ENCODE data around the gene EFNB3. TPM values are rescaled to one million over a fixed set of nuclear protein-coding genes. Genes with fewer than 3 reads are reported as not detected.

EFNB3 gene
- total and polyA plus RNA-seq, 7 donors: 0.09 to 0.37 (median 0.12) TPM; not detected in 2

DNA sequence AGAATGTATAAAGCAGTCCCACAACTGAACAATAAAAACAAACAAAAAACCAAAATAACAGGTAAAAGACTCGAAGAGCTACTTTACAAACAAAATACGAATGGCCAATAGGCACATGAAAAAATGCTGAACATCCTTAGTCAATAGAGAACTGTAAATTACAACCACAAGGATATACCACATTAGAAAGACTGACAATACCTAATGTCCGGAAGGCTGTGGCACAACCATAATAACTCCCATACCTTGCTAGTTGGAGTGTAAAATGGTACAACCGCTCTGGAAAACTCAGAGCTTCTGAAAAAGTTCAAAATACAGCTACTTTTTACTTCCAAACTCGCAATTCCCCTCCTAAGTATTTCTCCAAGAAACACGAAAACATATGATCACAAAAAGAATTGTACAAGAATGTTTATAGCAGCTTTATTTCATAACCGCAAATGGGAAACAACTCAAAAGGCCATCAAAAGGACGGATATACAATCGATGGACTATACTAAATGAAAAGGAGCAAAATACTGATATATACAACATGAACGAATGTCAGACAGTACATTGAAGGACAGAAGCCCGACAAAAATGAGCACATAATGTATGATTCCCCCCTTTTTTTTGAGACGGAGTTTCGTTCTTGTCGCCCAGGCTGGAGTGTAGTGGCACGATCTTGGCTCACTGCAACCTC lies 20.0 kb upstream of the EFNB3 start:
- peaks cover 29% of the 10 kb centered on the region for H3K4me1 ChIP-seq
- intact Hi-C loops (cut with DNase I): loop anchor here (2.0 to 10.0 kb wide), 4 partner anchors 54 to 250 kb away; partner anchors contain the start of genes FGF11 (in 1 of the 2), MPDU1 (in 1 of the 2), SAT2 (in 1 of the 2) and SHBG (in 1 of the 2)
- peak overlapping the region; percentile 88 for H3K4me3 ChIP-seq
- 56 to 58% (median 58%) methylated on average over 15 of the region's 15 CpGs for WGBS, 3 donors
- no peaks in the 10 kb centered on the region for H3K27me3 ChIP-seq (ENCODE audit: insufficient read depth in 3 of 3, low read length in 2 of 3)
- no peaks in the 10 kb centered on the region for H3K9me3 ChIP-seq
- H3K27ac ChIP-seq: peak overlapping the region; percentile 98
- ATAC-seq (no peak), DNase-seq (no peak)
- TF ChIP-seq, protein P1, sequence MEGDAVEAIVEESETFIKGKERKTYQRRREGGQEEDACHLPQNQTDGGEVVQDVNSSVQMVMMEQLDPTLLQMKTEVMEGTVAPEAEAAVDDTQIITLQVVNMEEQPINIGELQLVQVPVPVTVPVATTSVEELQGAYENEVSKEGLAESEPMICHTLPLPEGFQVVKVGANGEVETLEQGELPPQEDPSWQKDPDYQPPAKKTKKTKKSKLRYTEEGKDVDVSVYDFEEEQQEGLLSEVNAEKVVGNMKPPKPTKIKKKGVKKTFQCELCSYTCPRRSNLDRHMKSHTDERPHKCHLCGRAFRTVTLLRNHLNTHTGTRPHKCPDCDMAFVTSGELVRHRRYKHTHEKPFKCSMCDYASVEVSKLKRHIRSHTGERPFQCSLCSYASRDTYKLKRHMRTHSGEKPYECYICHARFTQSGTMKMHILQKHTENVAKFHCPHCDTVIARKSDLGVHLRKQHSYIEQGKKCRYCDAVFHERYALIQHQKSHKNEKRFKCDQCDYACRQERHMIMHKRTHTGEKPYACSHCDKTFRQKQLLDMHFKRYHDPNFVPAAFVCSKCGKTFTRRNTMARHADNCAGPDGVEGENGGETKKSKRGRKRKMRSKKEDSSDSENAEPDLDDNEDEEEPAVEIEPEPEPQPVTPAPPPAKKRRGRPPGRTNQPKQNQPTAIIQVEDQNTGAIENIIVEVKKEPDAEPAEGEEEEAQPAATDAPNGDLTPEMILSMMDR (IDR thresholded peaks at IDR 0.05): no peak
- peaks cover 0 to 2% of the 10 kb centered on the region in 2 donors for H3K36me3 ChIP-seq (ENCODE audit: insufficient read depth in 1 of 2, low read depth in 1 of 2)

DNA sequence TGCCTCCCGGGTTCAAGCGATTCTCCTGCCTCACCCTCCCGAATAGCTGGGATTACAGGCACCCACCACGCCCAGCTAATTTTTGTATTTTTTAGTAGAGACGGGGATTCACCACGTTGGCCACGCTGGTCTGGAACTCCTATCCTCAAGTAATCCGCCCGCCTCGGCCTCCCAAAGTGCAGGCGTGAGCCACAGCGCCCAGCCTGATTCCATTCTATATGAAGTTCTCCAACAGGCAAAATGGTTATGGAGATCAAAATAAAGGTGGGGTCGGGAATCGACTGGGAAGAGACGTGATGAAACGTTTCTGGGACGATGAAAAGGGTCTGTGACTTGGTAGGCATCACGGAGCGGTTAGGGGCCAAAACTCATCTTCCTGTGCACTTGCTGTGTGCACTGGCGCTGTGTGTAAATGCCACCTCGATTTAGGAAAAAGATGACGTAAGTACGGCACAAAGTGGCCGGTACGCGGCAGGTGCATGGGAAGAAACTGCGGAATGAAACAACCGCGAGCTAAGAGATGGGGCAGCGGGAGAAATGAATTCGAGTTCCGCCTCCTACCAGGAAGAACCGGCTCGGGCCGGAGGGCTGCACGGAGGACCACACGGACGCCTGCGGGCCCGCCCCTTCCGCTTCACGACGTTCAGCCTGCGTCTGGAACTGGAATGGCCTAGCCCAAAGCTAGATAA lies 19.3 kb upstream of the EFNB3 start:
- DNase-seq (peak; percentile 91 to 97), ATAC-seq (peak; percentile 71 to 81 (median 76))
- no peaks in the 10 kb centered on the region for H3K27me3 ChIP-seq (ENCODE audit: insufficient read depth in 3 of 3, low read length in 2 of 3)
- 3 to 4% (median 4%) methylated on average over 44 of the region's 44 CpGs for WGBS, 3 donors
- H3K9me3 ChIP-seq: no peaks in the 10 kb centered on the region
- H3K4me1 ChIP-seq: peaks cover 29% of the 10 kb centered on the region
- peak overlapping the region; percentile 88 for H3K4me3 ChIP-seq
- TF ChIP-seq, protein P1 (IDR thresholded peaks at IDR 0.05): no peak
- H3K36me3 ChIP-seq (ENCODE audit: insufficient read depth in 1 of 2, low read depth in 1 of 2): peaks cover 0 to 8% of the 10 kb centered on the region in 2 donors
- H3K27ac ChIP-seq: peak overlapping the region; percentile 98
- intact Hi-C loops (cut with DNase I): loop anchor here (2.0 to 10.0 kb wide), 4 partner anchors 55 to 251 kb away; partner anchors contain the start of genes FGF11 (in 1 of the 2), MPDU1 (in 1 of the 2), SAT2 (in 1 of the 2) and SHBG (in 1 of the 2)

DNA sequence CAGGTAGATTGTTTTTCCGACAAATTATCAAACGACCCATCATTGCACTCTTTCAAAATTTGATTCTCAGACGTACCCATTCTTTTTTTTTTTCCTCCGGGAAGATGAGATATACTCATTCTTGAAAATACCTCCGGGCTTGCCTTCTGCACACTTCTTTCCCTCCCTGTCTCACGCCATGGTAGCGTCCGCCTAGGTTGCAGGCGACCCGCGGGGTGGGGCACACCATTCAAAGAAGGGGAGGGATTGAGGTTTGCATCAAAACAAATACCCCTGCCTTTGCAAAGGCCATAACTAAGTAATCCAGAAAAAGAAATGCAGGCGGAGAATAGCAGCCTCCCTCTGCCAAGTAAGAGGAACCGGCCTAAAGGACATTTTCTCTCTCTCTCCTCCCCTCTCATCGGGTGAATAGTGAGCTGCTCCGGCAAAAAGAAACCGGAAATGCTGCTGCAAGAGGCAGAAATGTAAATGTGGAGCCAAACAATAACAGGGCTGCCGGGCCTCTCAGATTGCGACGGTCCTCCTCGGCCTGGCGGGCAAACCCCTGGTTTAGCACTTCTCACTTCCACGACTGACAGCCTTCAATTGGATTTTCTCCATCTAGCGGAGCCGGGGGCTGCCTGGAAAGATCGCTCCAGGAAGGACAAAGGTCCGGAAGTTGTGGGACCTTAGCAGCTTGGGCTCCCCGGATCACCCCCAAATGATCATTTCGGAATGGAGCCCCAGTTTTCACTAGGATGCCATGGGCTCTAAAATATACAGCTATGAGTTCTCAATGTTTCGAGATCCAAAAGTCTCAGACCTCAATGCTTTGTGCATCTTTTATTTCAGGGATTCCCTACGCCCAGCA lies 18.6 kb upstream of the EFNB3 start:
- DNase-seq (peak; percentile 75 to 90), ATAC-seq (peak; percentile 59 to 73 (median 64))
- Histone ChIP-seq H3K27ac (peak overlapping the region; percentile 98), H3K36me3 (ENCODE audit: insufficient read depth in 1 of 2, low read depth in 1 of 2) (peaks cover 0 to 12% of the 10 kb centered on the region in 2 donors), H3K9me3 (no peaks in the 10 kb centered on the region), H3K4me1 (peaks cover 29% of the 10 kb centered on the region), H3K27me3 (ENCODE audit: insufficient read depth in 3 of 3, low read length in 2 of 3) (no peaks in the 10 kb centered on the region), H3K4me3 (peak overlapping the region; percentile 88)
- TF ChIP-seq, protein P1 (IDR thresholded peaks at IDR 0.05): no peak
- 0% methylated on average over 30 of the region's 30 CpGs for WGBS, 3 donors
- intact Hi-C loops (cut with DNase I): loop anchor here in 1 of 2 donors (5.0 to 10.0 kb wide), 2 partner anchors 104 to 252 kb away; partner anchors contain the start of genes FGF11, MPDU1 and TMEM102

DNA sequence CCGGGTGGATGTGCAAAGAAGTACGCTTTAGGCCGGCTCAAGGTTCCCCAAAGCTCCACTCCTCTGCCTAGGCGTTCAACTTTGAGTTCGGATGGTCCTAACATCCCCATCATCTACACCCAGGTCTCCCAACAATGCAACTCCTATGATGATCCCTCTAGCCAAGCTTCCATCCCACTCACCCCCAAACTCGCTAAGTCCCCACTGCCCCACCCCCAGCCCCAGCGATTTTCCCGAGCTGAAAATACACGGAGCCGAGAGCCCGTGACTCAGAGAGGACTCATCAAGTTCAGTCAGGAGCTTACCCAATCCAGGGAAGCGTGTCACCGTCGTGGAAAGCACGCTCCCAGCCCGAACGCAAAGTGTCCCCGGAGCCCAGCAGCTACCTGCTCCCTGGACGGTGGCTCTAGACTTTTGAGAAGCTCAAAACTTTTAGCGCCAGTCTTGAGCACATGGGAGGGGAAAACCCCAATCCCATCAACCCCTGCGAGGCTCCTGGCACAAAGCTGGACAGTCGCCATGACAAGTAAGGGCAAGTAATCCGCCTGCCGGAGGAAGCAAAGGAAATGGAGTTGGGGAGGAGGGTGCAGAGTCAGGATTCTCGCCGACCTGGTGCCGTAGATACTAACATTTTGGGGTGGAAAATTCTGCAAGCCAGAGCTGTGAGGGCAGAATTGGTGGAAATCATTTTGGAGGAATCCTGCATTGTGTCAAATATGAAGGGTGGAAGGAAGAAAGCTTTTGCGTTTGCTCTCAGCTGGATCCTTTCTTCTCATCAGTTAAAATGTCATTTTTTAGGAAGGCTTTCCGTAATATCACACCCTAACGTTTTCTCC lies 17.7 kb upstream of the EFNB3 start, which contains the start of gene TP53:
Gene TP53, minus strand, starts transcription at position 419 of the 836 bp plus-strand sequence. CDS start 10,896 bp downstream, outside the sequence.
- Histone ChIP-seq H3K27ac (peak within 1 kb of the TSS; percentile 98), H3K9me3 (no peaks in the 10 kb centered on the region), H3K36me3 (ENCODE audit: insufficient read depth in 1 of 2, low read depth in 1 of 2) (peaks cover 0 to 16% of the 10 kb centered on the region in 2 donors), H3K27me3 (ENCODE audit: insufficient read depth in 3 of 3, low read length in 2 of 3) (no peaks in the 10 kb centered on the region), H3K4me1 (peaks cover 29% of the 10 kb centered on the region), H3K4me3 (peak within 1 kb of the TSS; percentile 88)
- WGBS, 3 donors: 0 to 1% (median 0%) methylated on average over 30 of the region's 30 CpGs
- ATAC-seq (peak; percentile 68 to 75 (median 73)), DNase-seq (peak; percentile 81 to 91)
- intact Hi-C loops (cut with DNase I): loop anchor here in 1 of 2 donors (5.0 to 10.0 kb wide), 2 partner anchors 105 to 252 kb away; partner anchors contain the start of genes FGF11, MPDU1 and TMEM102
- TF ChIP-seq, protein P1 (IDR thresholded peaks at IDR 0.05): no peak

Measured in psoas muscle (tissue), 8 donors.